ENCODE results near the gene RUNX1.

Gene RUNX1

GRCh38 chr21:34803782-34804370, 245.2 kb downstream of the RUNX1 start:
- TF ChIP-seq ZFX (IDR thresholded peaks at IDR 0.05) (no peak), CTCF (conservative IDR thresholded peaks at IDR 0.05) (no peak)
- no peak overlapping the region for H3K27ac ChIP-seq

DNA sequence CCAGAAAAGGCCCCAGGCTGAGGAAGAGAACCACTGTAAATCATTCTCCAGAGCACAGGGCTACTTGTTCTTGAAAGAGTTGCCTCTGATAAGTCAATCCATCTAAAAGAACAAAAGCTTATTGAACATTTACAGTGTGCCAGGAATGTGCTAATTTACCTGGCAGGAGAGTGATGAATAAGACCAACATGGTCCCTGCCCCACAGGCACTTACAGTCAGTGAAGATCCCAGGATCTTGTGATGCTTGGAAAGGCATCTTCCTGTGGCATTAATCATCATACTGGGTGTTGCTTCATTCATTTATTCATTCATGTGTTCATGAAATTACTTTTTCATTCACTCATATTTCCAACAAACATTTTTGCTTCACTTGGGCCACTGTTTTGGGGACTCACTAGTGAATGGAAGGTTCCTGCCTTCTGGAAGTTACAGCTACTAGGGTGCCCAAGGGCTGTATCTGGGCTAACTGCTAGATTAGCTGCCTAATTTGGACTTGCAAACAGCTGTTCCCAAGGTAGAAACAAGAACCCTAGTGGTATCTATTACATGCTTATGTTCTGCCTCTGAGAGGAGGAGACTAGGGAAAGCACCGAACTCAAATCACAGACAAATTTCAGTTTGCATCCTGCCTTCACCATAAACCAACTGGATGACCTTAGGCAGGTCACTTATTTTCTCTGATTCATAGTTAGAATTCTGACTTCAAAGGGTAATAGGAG, 246.8 kb downstream of the RUNX1 start:
- no peak for TF ChIP-seq ZFX (IDR thresholded peaks at IDR 0.05)
- no peak for TF ChIP-seq CTCF (conservative IDR thresholded peaks at IDR 0.05)
- H3K27ac ChIP-seq: no peak overlapping the region

- TF ChIP-seq CTCF (conservative IDR thresholded peaks at IDR 0.05): 0 out of 2 replicates have a peak, but pooled peaks have one; percentile 12
- TF ChIP-seq ZFX (IDR thresholded peaks at IDR 0.05): no peak
- no peak overlapping the region for H3K27ac ChIP-seq
These were observed 247.5 kb downstream of the RUNX1 start for GRCh38 chr21:34801519-34802132.

- TF ChIP-seq CTCF (conservative IDR thresholded peaks at IDR 0.05): no peak
- TF ChIP-seq ZFX (IDR thresholded peaks at IDR 0.05): no peak
- no peak overlapping the region for H3K27ac ChIP-seq
These were observed 248.1 kb downstream of the RUNX1 start for GRCh38 chr21:34800797-34801518.

GRCh38 chr21:34799092-34799491, 250.0 kb downstream of the RUNX1 start:
- TF ChIP-seq CTCF (conservative IDR thresholded peaks at IDR 0.05) (no peak), ZFX (IDR thresholded peaks at IDR 0.05) (no peak)
- H3K27ac ChIP-seq: no peak overlapping the region

DNA sequence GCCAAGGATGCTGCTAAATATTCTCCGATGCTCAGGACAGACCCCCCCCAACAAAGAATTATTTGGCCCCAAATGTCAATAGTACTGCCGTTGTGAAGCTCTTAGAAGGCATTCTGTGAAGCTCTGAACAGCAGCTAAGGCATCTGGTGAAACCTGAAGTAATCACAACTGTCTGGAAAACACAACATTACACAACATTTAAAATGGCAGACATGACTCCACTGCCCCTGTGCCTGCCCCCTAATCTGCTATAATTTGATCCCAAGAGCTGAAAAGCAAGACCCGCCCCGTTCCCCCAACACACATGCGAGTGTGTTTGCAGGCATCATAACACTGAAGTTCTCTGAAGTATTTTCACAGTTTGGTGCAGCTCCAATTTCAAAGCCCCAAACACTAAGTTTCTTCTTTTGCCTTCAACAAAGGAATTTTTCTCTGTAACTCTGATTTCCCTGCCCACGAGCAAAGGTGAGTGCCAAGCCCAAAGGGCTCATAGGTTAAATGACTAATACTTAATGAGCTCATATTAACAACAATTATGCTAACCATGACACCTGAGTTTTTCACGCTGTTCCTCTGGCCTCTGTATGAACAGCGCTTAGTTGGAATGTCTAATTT, 251.1 kb downstream of the RUNX1 start:
- TF ChIP-seq CTCF (conservative IDR thresholded peaks at IDR 0.05) (no peak), ZFX (IDR thresholded peaks at IDR 0.05) (no peak)
- no peak overlapping the region for H3K27ac ChIP-seq

Measured in C4-2B (cell line).